ENCODE data around the gene IQGAP2.

DNA sequence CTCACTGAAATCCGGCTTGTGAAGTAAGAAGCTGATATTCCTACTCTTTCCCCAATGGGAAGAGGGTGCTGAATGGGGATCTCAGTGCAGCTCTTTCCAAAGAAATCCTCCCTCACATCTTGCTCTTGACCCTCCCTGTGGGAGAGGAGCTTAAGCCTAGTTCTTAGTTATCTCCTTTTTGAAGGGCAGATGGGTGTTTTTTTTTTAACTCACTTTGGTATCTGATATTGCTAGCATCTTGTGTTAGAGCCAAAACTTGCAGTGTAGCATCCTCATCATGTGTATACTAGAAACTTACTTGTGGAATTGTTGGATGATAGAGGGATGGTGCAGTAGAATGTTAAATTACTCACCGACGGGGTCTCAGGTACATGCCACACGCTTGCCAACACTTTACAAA lies 129.9 kb downstream of the IQGAP2 start:
- TF ChIP-seq, protein P1, sequence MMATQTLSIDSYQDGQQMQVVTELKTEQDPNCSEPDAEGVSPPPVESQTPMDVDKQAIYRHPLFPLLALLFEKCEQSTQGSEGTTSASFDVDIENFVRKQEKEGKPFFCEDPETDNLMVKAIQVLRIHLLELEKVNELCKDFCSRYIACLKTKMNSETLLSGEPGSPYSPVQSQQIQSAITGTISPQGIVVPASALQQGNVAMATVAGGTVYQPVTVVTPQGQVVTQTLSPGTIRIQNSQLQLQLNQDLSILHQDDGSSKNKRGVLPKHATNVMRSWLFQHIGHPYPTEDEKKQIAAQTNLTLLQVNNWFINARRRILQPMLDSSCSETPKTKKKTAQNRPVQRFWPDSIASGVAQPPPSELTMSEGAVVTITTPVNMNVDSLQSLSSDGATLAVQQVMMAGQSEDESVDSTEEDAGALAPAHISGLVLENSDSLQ (IDR thresholded peaks at IDR 0.05): no peak
- no peak for TF ChIP-seq FOXA1 (IDR thresholded peaks at IDR 0.05)
- TF ChIP-seq NFRKB (IDR thresholded peaks at IDR 0.05): no peak
- no peak for TF ChIP-seq SUZ12 (IDR thresholded peaks at IDR 0.05)
- no peak for TF ChIP-seq LEF1 (IDR thresholded peaks at IDR 0.05; ENCODE audit: borderline replicate concordance)
- no peak for TF ChIP-seq FOXK2 (IDR thresholded peaks at IDR 0.05)
- no peak for TF ChIP-seq SP1 (IDR thresholded peaks at IDR 0.05)
- no peak for TF ChIP-seq FOXM1 (IDR thresholded peaks at IDR 0.05; ENCODE audit: borderline replicate concordance)
